ENCODE results near the gene PIK3R3.

Gene PIK3R3

DNA sequence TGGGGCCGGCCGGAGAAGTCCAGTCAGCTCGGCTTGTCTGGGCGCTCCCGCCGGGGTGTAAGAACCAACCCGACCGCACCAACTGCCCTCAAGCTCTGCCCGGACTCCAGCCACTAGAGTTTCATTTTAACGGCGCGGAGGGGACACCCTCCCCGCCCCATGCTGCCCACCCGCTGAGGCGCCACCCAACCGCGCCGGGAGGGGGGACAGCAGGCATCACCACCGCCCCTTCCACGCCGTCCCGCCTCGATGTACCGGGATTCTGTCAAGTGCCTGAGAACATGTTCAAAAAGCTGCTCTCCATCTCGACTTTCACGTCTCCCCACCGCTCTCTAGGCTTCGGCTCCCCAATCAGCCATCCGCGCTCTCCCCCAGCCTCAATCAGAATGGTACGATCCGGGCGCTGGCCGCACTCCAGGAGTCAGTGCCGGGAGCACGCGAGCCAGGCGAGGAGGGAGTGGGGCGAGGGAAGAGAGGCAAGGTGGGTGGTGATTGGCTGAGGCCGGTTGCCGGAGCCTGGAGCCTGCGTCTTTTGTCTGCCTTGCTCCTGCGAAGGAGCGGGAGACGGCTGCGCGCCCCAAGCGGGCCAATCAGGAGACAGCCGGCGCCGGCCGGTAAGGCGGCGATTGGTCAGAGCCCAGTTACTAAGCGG is at the start of gene PIK3R3:
Gene PIK3R3, minus strand, starts transcription at position 101 of the 652 bp plus-strand sequence. CDS start 677 bp downstream, outside the sequence.
- H3K27ac ChIP-seq: peak within 1 kb of the TSS; percentile 99
- no peaks in the 10 kb centered on the region for H3K27me3 ChIP-seq (replicated peaks)
- in situ Hi-C loops (cut with HindIII; ENCODE audit: low pct_ligation_motif_present, low sequenced_read_pairs): no loop called here
- no peaks in the 10 kb centered on the region for H3K36me3 ChIP-seq (replicated peaks)
- DNase-seq: peak; percentile 98
- TF ChIP-seq, protein P1, sequence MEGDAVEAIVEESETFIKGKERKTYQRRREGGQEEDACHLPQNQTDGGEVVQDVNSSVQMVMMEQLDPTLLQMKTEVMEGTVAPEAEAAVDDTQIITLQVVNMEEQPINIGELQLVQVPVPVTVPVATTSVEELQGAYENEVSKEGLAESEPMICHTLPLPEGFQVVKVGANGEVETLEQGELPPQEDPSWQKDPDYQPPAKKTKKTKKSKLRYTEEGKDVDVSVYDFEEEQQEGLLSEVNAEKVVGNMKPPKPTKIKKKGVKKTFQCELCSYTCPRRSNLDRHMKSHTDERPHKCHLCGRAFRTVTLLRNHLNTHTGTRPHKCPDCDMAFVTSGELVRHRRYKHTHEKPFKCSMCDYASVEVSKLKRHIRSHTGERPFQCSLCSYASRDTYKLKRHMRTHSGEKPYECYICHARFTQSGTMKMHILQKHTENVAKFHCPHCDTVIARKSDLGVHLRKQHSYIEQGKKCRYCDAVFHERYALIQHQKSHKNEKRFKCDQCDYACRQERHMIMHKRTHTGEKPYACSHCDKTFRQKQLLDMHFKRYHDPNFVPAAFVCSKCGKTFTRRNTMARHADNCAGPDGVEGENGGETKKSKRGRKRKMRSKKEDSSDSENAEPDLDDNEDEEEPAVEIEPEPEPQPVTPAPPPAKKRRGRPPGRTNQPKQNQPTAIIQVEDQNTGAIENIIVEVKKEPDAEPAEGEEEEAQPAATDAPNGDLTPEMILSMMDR (IDR thresholded peaks at IDR 0.05; ENCODE audit: low read depth, low read length, missing control alignments): no peak
- peak within 1 kb of the TSS; percentile 72 for H3K4me3 ChIP-seq (ENCODE audit: low read depth, low read length)

DNA sequence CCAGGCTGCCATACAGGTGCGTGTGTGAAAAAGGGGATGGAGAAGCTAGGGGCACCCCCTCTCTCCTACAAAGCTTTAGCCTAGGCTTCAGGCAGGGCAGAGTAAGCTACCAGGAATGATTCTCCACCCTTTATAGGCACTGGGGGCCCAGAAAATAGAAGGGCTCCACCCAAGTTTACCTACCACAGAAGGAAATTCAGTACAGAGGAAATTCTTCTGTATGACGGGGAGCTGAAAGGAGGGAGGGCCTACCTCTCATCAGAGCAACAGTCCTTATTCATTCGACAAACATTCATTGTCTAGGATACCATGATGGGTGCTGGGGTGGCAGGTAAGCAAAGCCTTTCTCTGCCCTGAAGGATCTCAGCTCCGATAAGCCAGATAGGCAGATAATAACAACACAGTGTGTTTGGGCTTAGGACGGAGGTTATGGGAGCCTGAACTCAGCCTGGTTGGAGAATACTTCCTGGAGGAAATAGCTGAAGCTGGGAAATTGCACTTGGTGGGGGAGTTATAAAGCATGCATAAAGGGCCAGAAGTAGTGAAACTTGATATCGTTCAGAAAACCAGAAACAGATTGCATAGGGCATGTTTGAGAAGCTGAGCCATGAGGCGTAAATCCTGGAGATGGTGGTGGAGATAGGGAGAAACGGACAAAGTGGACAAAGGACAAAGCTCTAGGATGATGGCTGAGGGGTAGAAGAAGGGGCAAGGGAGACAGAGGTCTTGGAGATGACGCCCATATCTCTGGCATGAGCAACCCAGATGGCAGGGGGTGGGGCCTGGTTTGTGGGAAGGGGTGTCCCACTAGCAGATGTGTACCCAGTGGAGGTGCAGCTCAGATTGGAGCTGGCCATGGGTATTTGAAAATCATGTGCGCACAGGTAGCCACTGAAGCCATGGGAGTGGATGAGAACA is 49.2 kb upstream of the PIK3R3 start:
- in situ Hi-C loops (cut with HindIII; ENCODE audit: low pct_ligation_motif_present, low sequenced_read_pairs): loop anchor here (10.0 kb wide), 1 partner anchor 147 kb away; no protein-coding TSS in a partner anchor
- H3K36me3 ChIP-seq (replicated peaks): no peaks in the 10 kb centered on the region
- TF ChIP-seq, protein P1 (IDR thresholded peaks at IDR 0.05; ENCODE audit: low read depth, low read length, missing control alignments): no peak
- H3K27me3 ChIP-seq (replicated peaks): no peaks in the 10 kb centered on the region
- peak; percentile 43 for DNase-seq
- H3K27ac ChIP-seq: no peak overlapping the region
- no peak overlapping the region for H3K4me3 ChIP-seq (ENCODE audit: low read depth, low read length)

DNA sequence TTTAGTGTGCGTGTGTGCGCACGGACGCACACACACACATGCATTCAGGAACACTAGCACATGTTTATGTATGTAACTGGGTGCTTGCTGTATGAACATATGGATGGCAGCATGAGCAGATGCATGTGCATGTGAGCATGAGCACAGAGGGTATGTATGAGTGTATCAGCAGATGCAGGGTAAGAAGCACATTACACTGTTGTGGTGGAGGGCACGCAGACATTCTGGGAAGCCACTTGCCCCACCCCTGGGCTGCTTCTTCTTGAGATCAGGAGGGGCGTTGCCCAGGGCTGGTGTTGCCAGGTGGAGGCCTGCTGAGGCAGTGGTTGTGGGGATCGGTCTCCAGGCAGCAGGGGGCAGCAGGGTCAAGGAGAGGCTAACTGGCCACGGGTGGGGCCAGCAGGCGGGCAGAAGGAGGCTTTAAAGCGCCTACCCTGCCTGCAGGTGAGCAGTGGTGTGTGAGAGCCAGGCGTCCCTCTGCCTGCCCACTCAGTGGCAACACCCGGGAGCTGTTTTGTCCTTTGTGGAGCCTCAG is 47.7 kb upstream of the PIK3R3 start:
- H3K27ac ChIP-seq: no peak overlapping the region
- TF ChIP-seq, protein P1 (IDR thresholded peaks at IDR 0.05; ENCODE audit: low read depth, low read length, missing control alignments): no peak
- no peak for DNase-seq

DNA sequence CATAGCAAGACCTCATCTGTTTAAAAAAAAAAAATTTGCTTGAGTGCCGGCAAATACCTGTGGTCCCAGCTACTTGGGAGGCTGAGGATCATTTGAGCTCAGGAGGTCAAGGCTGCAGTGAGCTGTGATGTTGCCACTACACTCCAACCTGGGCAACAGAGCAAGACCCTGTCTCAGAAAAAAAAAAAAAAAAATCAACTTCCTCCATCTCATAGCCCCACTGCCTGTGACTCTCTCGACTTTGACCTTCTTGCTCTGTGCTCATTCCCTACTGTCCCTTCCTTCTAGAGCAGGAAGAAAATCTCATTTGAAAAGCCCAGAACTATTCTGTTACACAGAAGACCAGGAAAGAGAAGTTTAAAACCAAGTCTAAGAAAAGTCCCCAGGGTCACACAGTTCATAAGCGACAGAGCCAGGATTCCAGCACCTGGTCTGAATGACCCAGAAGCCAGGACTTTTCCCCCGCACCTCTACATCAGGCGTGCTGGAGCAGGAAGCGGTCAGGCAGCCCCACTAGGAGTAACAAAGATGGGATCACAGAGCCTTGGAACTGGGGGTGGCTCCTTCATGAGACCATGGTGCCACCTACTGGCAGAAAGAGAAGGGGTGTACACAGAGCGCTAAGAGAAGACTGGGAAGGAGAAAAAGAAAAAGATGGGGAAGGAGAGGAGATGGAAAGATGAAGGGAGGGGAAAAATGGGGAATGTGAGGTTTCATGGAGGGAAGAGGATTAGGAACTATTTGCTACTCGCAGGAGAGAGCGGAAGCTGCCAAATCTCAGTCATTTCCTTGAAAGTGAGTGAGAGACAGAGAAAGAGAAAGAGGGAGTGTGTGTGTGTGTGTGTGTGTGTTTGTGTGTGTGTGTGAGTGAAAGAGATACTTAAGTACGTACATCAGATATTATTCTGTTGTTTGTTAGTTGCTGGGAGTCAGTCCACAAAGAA is 47.0 kb upstream of the PIK3R3 start:
- in situ Hi-C loops (cut with HindIII; ENCODE audit: low pct_ligation_motif_present, low sequenced_read_pairs): loop anchor here (10.0 kb wide), 1 partner anchor 145 kb away; no protein-coding TSS in a partner anchor
- Histone ChIP-seq H3K27me3 (replicated peaks) (no peaks in the 10 kb centered on the region), H3K4me3 (ENCODE audit: low read depth, low read length) (no peak overlapping the region), H3K36me3 (replicated peaks) (no peaks in the 10 kb centered on the region), H3K27ac (no peak overlapping the region)
- DNase-seq: peak; percentile 79
- TF ChIP-seq, protein P1 (IDR thresholded peaks at IDR 0.05; ENCODE audit: low read depth, low read length, missing control alignments): peak; percentile 97

More for the DNA sequence above, 47.7 kb upstream of the PIK3R3 start:
- Histone ChIP-seq H3K4me3 (ENCODE audit: low read depth, low read length) (no peak overlapping the region), H3K36me3 (replicated peaks) (no peaks in the 10 kb centered on the region), H3K27me3 (replicated peaks) (no peaks in the 10 kb centered on the region)
- in situ Hi-C loops (cut with HindIII; ENCODE audit: low pct_ligation_motif_present, low sequenced_read_pairs): loop anchor here (10.0 kb wide), 1 partner anchor 145 kb away; no protein-coding TSS in a partner anchor

Measured in brain microvascular endothelial cell (primary cell).